ENCODE results near the gene DDX24.

DNA sequence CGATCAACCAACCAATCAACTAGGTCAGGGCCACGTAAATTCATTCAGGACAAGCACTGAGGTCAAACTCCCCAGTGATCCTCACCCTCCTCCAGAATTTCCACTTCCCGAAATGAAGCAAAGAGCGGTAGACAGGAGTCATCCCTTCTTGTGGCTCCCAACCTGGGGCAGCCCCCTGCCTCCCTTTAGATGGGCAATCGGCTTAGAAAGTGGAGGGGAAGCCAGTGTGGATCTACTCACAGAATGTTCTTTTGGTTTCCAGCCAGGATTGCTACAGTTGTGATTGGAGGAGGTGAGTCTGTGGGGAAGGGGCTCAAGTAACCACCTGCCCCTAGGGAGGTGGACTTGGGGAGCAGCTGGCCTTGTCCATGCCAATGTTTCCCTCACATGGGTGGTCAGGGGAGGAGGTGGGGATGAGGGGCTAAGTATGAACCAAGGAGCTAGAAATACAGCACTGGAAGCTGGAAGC is 33.6 kb upstream of the DDX24 start:
- TF ChIP-seq GATA3 (IDR thresholded peaks at IDR 0.05; ENCODE audit: low read depth, low read length): no peak
- no peak for TF ChIP-seq GATA2 (IDR thresholded peaks at IDR 0.05; ENCODE audit: low read depth, low read length)
